GM12801 (cell line): ENCODE data around the gene CFAP92.

ENCODE experiments used
- CTCF ChIP-seq: IDR thresholded peaks from one replicate; pipeline ENCODE4 v1.5.1; 2011; ENCODE audit warnings: control low read depth; ENCODE audit not compliant: insufficient read length; ENCODE audit errors: extremely low read depth

CFAP92 gene

GRCh38 chr3:128870347-128870746, 123.5 kb downstream of the CFAP92 start:
- TF ChIP-seq CTCF: no peak

GRCh38 chr3:128867200-128868125, 126.4 kb downstream of the CFAP92 start:
- TF ChIP-seq CTCF: no peak

DNA sequence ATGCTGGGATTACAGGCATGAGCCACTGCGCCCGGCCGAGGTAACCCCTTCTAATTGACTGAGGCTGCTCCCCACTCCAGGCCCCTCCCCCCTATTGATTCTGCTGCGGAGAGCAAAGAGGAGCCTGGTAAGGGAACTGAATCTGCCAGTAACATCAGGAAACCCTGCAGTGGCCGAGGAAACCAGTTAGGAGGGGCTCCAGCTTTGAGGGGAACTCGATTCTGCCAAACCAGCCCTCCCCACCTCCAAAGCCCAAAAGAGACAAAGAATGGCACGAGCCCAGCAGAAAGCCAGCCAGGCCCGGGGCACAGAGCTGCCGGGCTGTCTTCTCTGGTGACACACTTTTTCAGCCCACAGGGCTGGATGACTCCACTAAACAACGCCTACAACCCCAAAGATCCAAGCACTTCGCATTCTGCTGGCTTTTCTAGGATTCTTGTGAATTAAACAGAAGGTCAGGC, 129.5 kb downstream of the CFAP92 start:
- TF ChIP-seq CTCF: no peak

DNA sequence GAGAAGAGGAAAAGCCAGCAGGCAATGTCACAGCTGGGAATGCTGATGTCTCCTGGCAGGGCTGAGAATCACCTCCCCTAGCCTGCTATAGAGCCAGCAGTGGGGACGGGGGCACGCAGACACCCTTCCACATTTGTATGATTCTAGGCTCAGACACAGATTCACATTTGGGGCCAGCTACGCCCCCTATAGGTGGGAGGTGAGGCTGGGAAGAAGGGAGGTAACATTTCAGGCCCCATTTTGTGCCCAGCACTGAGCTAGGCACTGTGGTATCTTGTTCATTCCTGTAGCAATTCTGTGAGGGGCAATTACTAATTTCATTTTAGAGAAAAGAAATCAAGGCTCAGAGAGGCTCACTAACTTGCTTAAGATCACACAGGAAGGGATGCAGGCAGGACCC, 130.3 kb downstream of the CFAP92 start:
- TF ChIP-seq CTCF: no peak

- TF ChIP-seq CTCF: no peak
Observed at GRCh38 chr3:128861491-128861890, 132.4 kb downstream of the CFAP92 start.
